A673 (cell line): ENCODE measurements around the gene SH3GL3. TPM values are rescaled to one million over a fixed set of nuclear protein-coding genes. Genes with fewer than 3 reads are reported as not detected.

ENCODE experiments used
- BruUV-seq: library from RNA; stranded (reverse); fragments of 400-500 nt; replicated peaks from 2 replicates; lab custom pipeline; 2021; lab: Mats Ljungman, UMichigan
- CTCF ChIA-PET: fragments of 300-600 bp; sonication (Branson Sonifier 250); formaldehyde crosslinking; loops from one replicate; lab custom pipeline; 2022; ENCODE audit warnings: antibody characterized with exemption; lab: Charles Lee
- POLR2A ChIA-PET: fragments of 300-600 bp; sonication (Branson Sonifier 250); formaldehyde crosslinking; loops from one replicate; lab custom pipeline; 2022; ENCODE audit warnings: antibody characterized with exemption; ENCODE audit not compliant: low non-redundant PET; lab: Charles Lee
- DNase-seq: peaks from one replicate; pipeline ENCODE4 v3.0.0-alpha.2; 2015; ENCODE audit warnings: low spot score
- H3K27ac ChIP-seq: fragments of 200-600 bp; sonication (generic); 2 replicates; pipeline ENCODE4 v1.5.1; 2016; ENCODE audit warnings: mixed run types, low read depth, mild to moderate bottlenecking, mixed read lengths, antibody characterized with exemption, low read length; ENCODE audit not compliant: poor library complexity, severe bottlenecking
- H3K27me3 ChIP-seq: fragments of 200-600 bp; sonication (generic); replicated peaks from 2 replicates; pipeline ENCODE4 v1.6.1; 2017; ENCODE audit warnings: mixed run types, low read depth, mild to moderate bottlenecking, mixed read lengths, antibody characterized with exemption, low read length; ENCODE audit not compliant: insufficient read depth, poor library complexity
- H3K36me3 ChIP-seq: fragments of 200-600 bp; sonication (generic); 2 replicates; pipeline ENCODE4 v1.6.1; 2016; ENCODE audit warnings: mixed run types, mild to moderate bottlenecking, mixed read lengths, antibody characterized with exemption, low read length; ENCODE audit not compliant: insufficient read depth, poor library complexity, severe bottlenecking
- H3K4me1 ChIP-seq: fragments of 200-600 bp; sonication (generic); 2 replicates; pipeline ENCODE4 v1.6.1; 2017; ENCODE audit warnings: mixed run types, mild to moderate bottlenecking, mixed read lengths, antibody characterized with exemption, low read length; ENCODE audit not compliant: insufficient read depth, poor library complexity, severe bottlenecking
- H3K4me3 ChIP-seq: fragments of 200-600 bp; sonication (generic); 2 replicates; pipeline ENCODE4 v1.5.1; 2016; ENCODE audit warnings: low read depth, mixed run types, mild to moderate bottlenecking, mixed read lengths, low read length; ENCODE audit not compliant: poor library complexity, severe bottlenecking
- H3K9me3 ChIP-seq: fragments of 200-600 bp; sonication (generic); 2 replicates; pipeline ENCODE4 v1.6.1; 2016; ENCODE audit warnings: mixed run types, low read depth, mild to moderate bottlenecking, mixed read lengths, antibody characterized with exemption, low read length; ENCODE audit not compliant: poor library complexity, severe bottlenecking
- EZH2 ChIP-seq: fragments of 200-600 bp; sonication (generic); IDR thresholded peaks from 2 replicates; pipeline ENCODE4 v1.6.1; 2017; ENCODE audit warnings: borderline replicate concordance, low read depth, mild to moderate bottlenecking, mixed read lengths, antibody characterized with exemption, low read length; ENCODE audit not compliant: poor library complexity, severe bottlenecking
- intact Hi-C: fragments of 100-400 bp; cut with micrococcal nuclease; formaldehyde crosslinking; loops from one replicate; pipeline ENCODE4 v1.10.0; 2022; ENCODE audit not compliant: unreplicated experiment
- total RNA-seq: library from RNA; stranded (reverse); gene quantifications from 2 replicates; pipeline ENCODE4 v1.2.3, GENCODE V29; 2021
- TF ChIP-seq, protein P1 (sequence below): fragments of 300-800, 200-600 bp; sonication (generic); conservative IDR thresholded peaks from 2 replicates; pipeline ENCODE4 v1.5.1; 2017; ENCODE audit warnings: low read depth, mild to moderate bottlenecking, antibody characterized with exemption, low read length, moderate library complexity, mixed read lengths

SH3GL3 gene
- total RNA-seq, 1 experiment from 2014 or later, result 25.6 TPM

DNA sequence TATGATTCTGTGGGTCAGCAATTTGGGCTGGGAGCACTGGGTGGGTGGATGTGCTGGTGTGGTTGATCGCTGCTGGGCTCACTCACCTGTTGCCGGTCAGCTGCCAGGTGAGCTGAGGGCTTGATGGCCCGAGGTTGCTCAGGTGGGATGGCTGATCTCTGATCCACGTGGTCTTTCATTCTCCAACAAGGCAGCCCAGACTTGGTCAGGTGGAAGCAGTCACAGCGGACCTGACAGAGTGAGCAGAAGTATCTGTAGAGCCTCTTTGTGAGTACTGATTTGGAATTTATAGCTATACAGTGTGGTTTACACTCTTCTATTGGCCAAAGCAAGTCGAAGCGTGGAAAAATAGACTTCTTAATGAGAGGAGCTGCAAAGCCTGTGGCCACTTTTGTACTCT is 109.6 kb downstream of the SH3GL3 start:
- BruUV-seq, result no TSS peak
- CTCF ChIA-PET, result interaction anchor here (1.7 kb wide), 1 partner anchor 119 kb away, joined by 3 read pairs; no protein-coding TSS in a partner anchor
- POLR2A ChIA-PET, result no interaction called here
- no peaks in the 10 kb centered on the region for H3K27me3 ChIP-seq
- DNase-seq, result no peak
- no peak for TF ChIP-seq EZH2
- TF ChIP-seq, protein P1, sequence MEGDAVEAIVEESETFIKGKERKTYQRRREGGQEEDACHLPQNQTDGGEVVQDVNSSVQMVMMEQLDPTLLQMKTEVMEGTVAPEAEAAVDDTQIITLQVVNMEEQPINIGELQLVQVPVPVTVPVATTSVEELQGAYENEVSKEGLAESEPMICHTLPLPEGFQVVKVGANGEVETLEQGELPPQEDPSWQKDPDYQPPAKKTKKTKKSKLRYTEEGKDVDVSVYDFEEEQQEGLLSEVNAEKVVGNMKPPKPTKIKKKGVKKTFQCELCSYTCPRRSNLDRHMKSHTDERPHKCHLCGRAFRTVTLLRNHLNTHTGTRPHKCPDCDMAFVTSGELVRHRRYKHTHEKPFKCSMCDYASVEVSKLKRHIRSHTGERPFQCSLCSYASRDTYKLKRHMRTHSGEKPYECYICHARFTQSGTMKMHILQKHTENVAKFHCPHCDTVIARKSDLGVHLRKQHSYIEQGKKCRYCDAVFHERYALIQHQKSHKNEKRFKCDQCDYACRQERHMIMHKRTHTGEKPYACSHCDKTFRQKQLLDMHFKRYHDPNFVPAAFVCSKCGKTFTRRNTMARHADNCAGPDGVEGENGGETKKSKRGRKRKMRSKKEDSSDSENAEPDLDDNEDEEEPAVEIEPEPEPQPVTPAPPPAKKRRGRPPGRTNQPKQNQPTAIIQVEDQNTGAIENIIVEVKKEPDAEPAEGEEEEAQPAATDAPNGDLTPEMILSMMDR, result no peak
- no peak overlapping the region for H3K27ac ChIP-seq
- H3K9me3 ChIP-seq, result no peaks in the 10 kb centered on the region
- intact Hi-C loops, result no loop called here
- no peaks in the 10 kb centered on the region for H3K36me3 ChIP-seq
- H3K4me1 ChIP-seq, result no peaks in the 10 kb centered on the region
- H3K4me3 ChIP-seq, result no peak overlapping the region

DNA sequence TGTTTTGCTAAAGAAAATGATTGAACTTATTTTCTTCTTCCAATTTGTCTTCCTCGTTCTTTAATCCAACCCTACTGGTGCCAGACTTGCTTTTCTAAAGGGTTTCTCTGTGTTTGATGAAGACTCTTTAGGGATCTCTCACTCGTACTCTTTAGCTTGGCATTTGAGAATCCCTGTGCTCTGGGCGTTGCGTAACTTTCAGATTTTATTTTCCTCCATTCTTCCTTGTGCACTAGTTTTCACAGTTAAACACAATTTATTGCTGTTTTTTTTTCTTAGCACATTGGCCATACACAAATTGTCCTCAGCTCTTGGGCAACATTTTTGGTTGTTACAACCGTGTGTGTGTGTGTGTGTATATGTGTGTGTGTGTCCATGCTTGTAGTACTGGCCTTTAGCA is 111.0 kb downstream of the SH3GL3 start:
- H3K9me3 ChIP-seq, result no peaks in the 10 kb centered on the region
- TF ChIP-seq EZH2, result no peak
- TF ChIP-seq, protein P1, result no peak
- DNase-seq, result peak; percentile 1
- H3K4me1 ChIP-seq, result no peaks in the 10 kb centered on the region
- no peak overlapping the region for H3K4me3 ChIP-seq
- no TSS peak for BruUV-seq
- intact Hi-C loops, result loop anchor here (2.0 kb wide), 1 partner anchor 309 kb away; no protein-coding TSS in a partner anchor
- H3K27me3 ChIP-seq, result no peaks in the 10 kb centered on the region
- H3K36me3 ChIP-seq, result no peaks in the 10 kb centered on the region
- ChIA-PET CTCF (interaction anchor here (0.7 to 1.7 kb wide), 2 partner anchors 120 to 310 kb away, joined by 3 read pairs; no protein-coding TSS in a partner anchor), POLR2A (interaction anchor here (0.7 kb wide), 1 partner anchor 111 kb away, joined by 3 read pairs; no protein-coding TSS in a partner anchor)
- H3K27ac ChIP-seq, result no peak overlapping the region

DNA sequence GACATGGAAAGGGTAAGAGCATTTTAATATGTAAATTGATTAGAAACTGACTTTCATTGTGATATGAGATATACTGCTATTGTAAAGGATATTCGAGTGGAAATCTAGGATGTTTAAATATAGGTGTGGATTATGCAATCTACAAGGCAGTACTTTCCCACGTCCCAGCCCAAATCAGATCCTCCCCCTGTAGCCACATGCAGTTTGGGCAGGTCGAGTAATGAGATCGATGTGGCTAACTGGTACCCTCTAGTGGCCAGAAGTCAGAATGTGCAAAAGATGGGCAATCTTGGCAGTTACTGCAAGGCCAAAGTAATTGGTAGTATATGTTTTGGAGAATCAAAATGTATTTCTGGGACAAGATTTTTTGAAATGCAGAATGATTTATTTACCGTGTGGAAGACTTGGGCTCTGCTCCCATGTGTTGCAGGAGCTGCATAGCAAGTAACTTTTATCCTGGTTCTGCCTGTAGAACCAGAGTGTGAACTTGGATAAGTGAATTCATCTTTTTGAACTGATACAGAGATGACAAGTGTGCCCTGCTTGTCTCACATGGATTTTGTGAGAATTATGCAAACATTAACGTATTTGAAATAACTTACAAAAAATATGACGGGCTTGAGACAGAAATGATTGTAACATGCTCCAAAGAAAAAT is 112.3 kb downstream of the SH3GL3 start:
- H3K4me3 ChIP-seq, result no peak overlapping the region
- H3K36me3 ChIP-seq, result no peaks in the 10 kb centered on the region
- no TSS peak for BruUV-seq
- ChIA-PET POLR2A (no interaction called here), CTCF (interaction anchor here (1.0 kb wide), 1 partner anchor 311 kb away, joined by 4 read pairs; no protein-coding TSS in a partner anchor)
- DNase-seq, result peak; percentile 85
- intact Hi-C loops, result loop anchor here (1.0 to 2.0 kb wide), 2 partner anchors 121 to 311 kb away; no protein-coding TSS in a partner anchor
- H3K9me3 ChIP-seq, result no peaks in the 10 kb centered on the region
- H3K27me3 ChIP-seq, result no peaks in the 10 kb centered on the region
- H3K27ac ChIP-seq, result no peak overlapping the region
- H3K4me1 ChIP-seq, result no peaks in the 10 kb centered on the region
- TF ChIP-seq EZH2, result no peak
- TF ChIP-seq, protein P1, result peak; percentile 86
